PC-9 (cell line): ENCODE measurements around the gene ATP5F1B. TPM values are rescaled to one million over a fixed set of nuclear protein-coding genes. Genes with fewer than 3 reads are reported as not detected.

Experiments
- Bru-seq: library from RNA; stranded (reverse); fragments of 400-500 nt; gene quantifications from one replicate; lab custom pipeline; 2021; lab: Mats Ljungman, UMichigan
- BruChase-seq, 2 experiments: library from RNA; stranded (reverse); fragments of 400-500 nt; gene quantifications; one replicate each; lab custom pipeline; 2021; lab: Mats Ljungman, UMichigan
- BruUV-seq: library from RNA; stranded (reverse); fragments of 400-500 nt; replicated peaks from 2 replicates; lab custom pipeline; 2021; lab: Mats Ljungman, UMichigan
- CTCF ChIA-PET: fragments of 300-600 bp; sonication (Branson Sonifier 250); formaldehyde crosslinking; loops from one replicate; lab custom pipeline; 2022; ENCODE audit warnings: antibody characterized with exemption; lab: Charles Lee
- POLR2A ChIA-PET: fragments of 300-600 bp; sonication (Branson Sonifier 250); formaldehyde crosslinking; loops from one replicate; lab custom pipeline; 2022; ENCODE audit warnings: antibody characterized with exemption; ENCODE audit not compliant: unreplicated experiment; lab: Charles Lee
- DNase-seq, 2 experiments: peaks; one replicate each; pipeline versions ENCODE4 v3.0.0 to v3.0.0-alpha.2; 2015 to 2022; ENCODE audit warnings: mixed read lengths in 1 of 2
- H2AFZ ChIP-seq: fragments of 200-600 bp; sonication (generic); 2 replicates; pipeline ENCODE4 v1.8.1; 2017; ENCODE audit warnings: antibody characterized with exemption
- H3F3A ChIP-seq: fragments of 200-600 bp; sonication (generic); 2 replicates; pipeline ENCODE4 v1.8.1; 2017; ENCODE audit warnings: antibody characterized with exemption, mild to moderate bottlenecking, low read depth; ENCODE audit not compliant: insufficient read depth
- H3K27ac ChIP-seq: fragments of 200-600 bp; sonication (generic); 2 replicates; pipeline ENCODE4 v1.6.1; 2016; ENCODE audit warnings: mixed run types
- H3K27me3 ChIP-seq: fragments of 200-600 bp; sonication (generic); 2 replicates; pipeline ENCODE4 v1.6.1; 2016; ENCODE audit warnings: low read depth, mixed run types; ENCODE audit not compliant: insufficient read depth
- H3K36me3 ChIP-seq: fragments of 200-600 bp; sonication (generic); 2 replicates; pipeline ENCODE4 v1.6.1; 2016; ENCODE audit warnings: low read depth, mixed run types
- H3K4me1 ChIP-seq: fragments of 200-600 bp; sonication (generic); replicated peaks from 2 replicates; pipeline ENCODE4 v1.6.1; 2016; ENCODE audit warnings: mixed run types; ENCODE audit not compliant: insufficient read depth
- H3K4me2 ChIP-seq: fragments of 200-600 bp; sonication (generic); 2 replicates; pipeline ENCODE4 v1.6.1; 2017; ENCODE audit warnings: mixed run types
- H3K4me3 ChIP-seq: fragments of 200-600 bp; sonication (generic); 2 replicates; pipeline ENCODE4 v1.6.1; 2016; ENCODE audit warnings: mixed run types
- H3K79me2 ChIP-seq: fragments of 200-600 bp; sonication (generic); 2 replicates; pipeline ENCODE4 v1.6.1; 2017; ENCODE audit warnings: low read depth, mixed run types
- H3K9me2 ChIP-seq: fragments of 200-600 bp; sonication (generic); 2 replicates; pipeline ENCODE4 v1.8.1; 2017; ENCODE audit warnings: mild to moderate bottlenecking; ENCODE audit not compliant: insufficient read depth
- H3K9me3 ChIP-seq: fragments of 200-600 bp; sonication (generic); 2 replicates; pipeline ENCODE4 v1.8.1; 2016; ENCODE audit warnings: low read depth; ENCODE audit not compliant: insufficient read depth
- H4K20me1 ChIP-seq: fragments of 200-600 bp; sonication (generic); 2 replicates; pipeline ENCODE4 v1.8.1; 2017; ENCODE audit not compliant: insufficient read depth
- CTCF ChIP-seq: fragments of 200-600 bp; sonication (generic); conservative IDR thresholded peaks from 2 replicates; pipeline ENCODE4 v1.6.1; 2017; ENCODE audit warnings: mixed run types, antibody characterized with exemption, mild to moderate bottlenecking, moderate library complexity
- EZH2 ChIP-seq: fragments of 200-600 bp; sonication (generic); IDR thresholded peaks from 2 replicates; pipeline ENCODE4 v1.8.0; 2017; ENCODE audit warnings: antibody characterized with exemption, low read depth
- intact Hi-C: fragments of 100-400 bp; cut with micrococcal nuclease; formaldehyde crosslinking; loops from one replicate; pipeline ENCODE4 v1.10.0; 2022; ENCODE audit not compliant: unreplicated experiment
- long read RNA-seq: library from polyadenylated mRNA; stranded (forward); transcript quantifications from one replicate; pipeline ENCODE4 v2.0.0, GENCODE V29; 2022
- total RNA-seq: library from RNA; stranded (reverse); gene quantifications from 2 replicates; pipeline ENCODE4 v1.2.3, GENCODE V29; 2021

ATP5F1B gene
- 506 and 587 TPM in 2 replicates for total RNA-seq
- percentile 94 among the genes with signal in this experiment for Bru-seq, nascent RNA
- BruChase-seq, experiment 1, labeled RNA remaining after a 2-hour chase = percentile 98 among the genes with signal in this experiment
- BruChase-seq, experiment 2, labeled RNA remaining after a 6-hour chase = percentile 99 among the genes with signal in this experiment
- long read RNA-seq, transcript ATP5F1B-208 (2 exons, 457 nt) = minor isoform, 20 of 680 reads
- long read RNA-seq, transcript ATP5F1B-201 (10 exons, 1,839 nt) = major isoform, 600 of 680 reads
- long read RNA-seq, partial matches to known transcripts = 35 of 680 reads
- long read RNA-seq, other reads (novel, unspliced or antisense) = 25 of 680 reads

GRCh38 chr12:56645717-56646446 is at the start of gene ATP5F1B:
Gene ATP5F1B (minus strand): TSS chr12:56645984. CDS start chr12:56645963, 21 bp downstream.
- no TSS peak for BruUV-seq
- peak; percentile 94 to 99 for DNase-seq
- Histone ChIP-seq H3F3A (peaks cover 30% of the 10 kb centered on the region), H4K20me1 (peaks cover 30% of the 10 kb centered on the region), H3K27me3 (no peaks in the 10 kb centered on the region), H3K79me2 (peaks cover 44% of the 10 kb centered on the region), H3K36me3 (peaks cover 31% of the 10 kb centered on the region), H3K9me2 (no peaks in the 10 kb centered on the region), H2AFZ (peak within 1 kb of the TSS; percentile 77), H3K4me1 (peaks cover 18% of the 10 kb centered on the region), H3K4me3 (peak within 1 kb of the TSS; percentile 94), H3K9me3 (no peaks in the 10 kb centered on the region), H3K4me2 (peak within 1 kb of the TSS; percentile 89), H3K27ac (peak within 1 kb of the TSS; percentile 61)
- intact Hi-C loops = loop anchor here (1.0 to 2.0 kb wide), 2 partner anchors 14 to 43 kb away; partner anchors contain the start of gene PTGES3
- TF ChIP-seq CTCF = no peak
- ChIA-PET POLR2A (interaction anchor here (0.6 to 0.7 kb wide), 3 partner anchors 9 to 40 kb away, joined by 3 read pairs; no protein-coding TSS in a partner anchor), CTCF (interaction anchor here (0.9 kb wide), 1 partner anchor 9 kb away, joined by 5 read pairs; no protein-coding TSS in a partner anchor)

DNA sequence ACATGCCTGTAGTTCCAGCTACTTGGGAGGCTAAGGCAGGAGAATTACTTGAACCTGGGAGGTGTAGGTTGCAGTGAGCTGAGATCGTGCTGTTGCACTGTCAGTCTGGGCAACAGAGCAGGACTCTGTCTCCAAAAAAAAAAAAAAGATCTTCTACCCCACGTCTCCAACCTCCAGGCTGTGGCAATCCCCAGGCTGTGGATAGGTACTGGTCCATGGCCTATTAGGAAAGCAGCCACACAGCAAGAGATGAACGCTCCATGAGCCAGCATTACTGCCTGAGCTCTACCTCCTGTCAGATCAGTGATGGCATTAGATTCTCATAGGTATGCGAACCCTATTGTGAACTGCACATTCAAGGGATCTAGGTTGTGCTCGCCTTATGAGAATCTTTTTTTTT is 48.4 kb upstream of the ATP5F1B start:
- no peaks in the 10 kb centered on the region for H3K9me2 ChIP-seq
- no TSS peak for BruUV-seq
- H3K4me3 ChIP-seq = no peak overlapping the region
- intact Hi-C loops = no loop called here
- no peak for TF ChIP-seq EZH2
- no peak for TF ChIP-seq CTCF
- peaks cover 26% of the 10 kb centered on the region for H3F3A ChIP-seq
- no peaks in the 10 kb centered on the region for H3K79me2 ChIP-seq
- ChIA-PET CTCF (interaction anchor here (0.6 kb wide), 1 partner anchor 12 kb away, joined by 14 read pairs; no protein-coding TSS in a partner anchor), POLR2A (interaction anchor here (0.6 kb wide), 1 partner anchor 28 kb away, joined by 3 read pairs; no protein-coding TSS in a partner anchor)
- H4K20me1 ChIP-seq = no peaks in the 10 kb centered on the region
- no peaks in the 10 kb centered on the region for H3K9me3 ChIP-seq
- no peaks in the 10 kb centered on the region; the same call in 1 of the 2 replicates for H3K4me1 ChIP-seq
- H3K4me2 ChIP-seq = no peak overlapping the region
- H3K27ac ChIP-seq = no peak overlapping the region
- no peaks in the 10 kb centered on the region for H3K27me3 ChIP-seq
- no peaks in the 10 kb centered on the region for H3K36me3 ChIP-seq
- H2AFZ ChIP-seq = no peak overlapping the region
- no peak for DNase-seq

DNA sequence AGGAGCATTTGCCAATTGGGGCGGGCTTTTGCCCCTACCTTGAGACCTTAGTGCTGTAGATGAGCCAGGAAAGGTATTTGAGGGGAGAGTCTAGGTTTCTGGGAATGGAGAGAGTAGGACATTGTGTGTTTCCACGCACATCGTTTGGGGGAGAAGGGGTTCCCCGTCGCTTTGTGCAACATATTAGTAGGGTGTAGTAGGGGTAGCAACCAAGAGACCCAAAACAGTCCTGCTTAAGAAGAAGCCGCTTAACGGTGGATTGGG is 43.0 kb upstream of the ATP5F1B start:
- peaks cover 14% of the 10 kb centered on the region for H3K4me1 ChIP-seq

More for the DNA sequence above, 43.0 kb upstream of the ATP5F1B start:
- ChIA-PET POLR2A (interaction anchor here (0.6 to 2.0 kb wide), 9 partner anchors 30 to 542 kb away, joined by 3 to 8 read pairs (median 3); partner anchors contain the start of genes NACA and STAT2), CTCF (interaction anchor here (1.0 kb wide), 1 partner anchor 52 kb away, joined by 4 read pairs; no protein-coding TSS in a partner anchor)
- TSS peak; percentile 99 for BruUV-seq
- H4K20me1 ChIP-seq = peaks cover 34% of the 10 kb centered on the region
- intact Hi-C loops = loop anchor here (1.0 to 2.0 kb wide), 5 partner anchors 37 to 400 kb away; partner anchors contain the start of genes NACA and PRIM1
- H3K9me3 ChIP-seq = no peaks in the 10 kb centered on the region
- no peaks in the 10 kb centered on the region for H3K9me2 ChIP-seq
- peaks cover 39% of the 10 kb centered on the region for H3F3A ChIP-seq
- H3K79me2 ChIP-seq = peaks cover 42% of the 10 kb centered on the region
- TF ChIP-seq CTCF (no peak), EZH2 (no peak)
- no peak for DNase-seq
- H3K27me3 ChIP-seq = no peaks in the 10 kb centered on the region
- H3K4me3 ChIP-seq = peak overlapping the region; percentile 71
- peak overlapping the region; percentile 94 for H3K27ac ChIP-seq
- peaks cover 18% of the 10 kb centered on the region; the same call in 1 of the 2 replicates for H3K36me3 ChIP-seq
- peak overlapping the region; percentile 90 for H3K4me2 ChIP-seq
- H2AFZ ChIP-seq = peak overlapping the region; percentile 79
